GM23338 (cell line): ENCODE results near the gene FGG. TPM values are rescaled to one million over a fixed set of nuclear protein-coding genes. Genes with fewer than 3 reads are reported as not detected.

ENCODE experiments used
- ATAC-seq: fragments of 200-7000 bp; cut with Tn5 transposase; 3 replicates; pipeline ENCODE4 v1.9.1; 2020
- DNase-seq: peaks from one replicate; pipeline ENCODE4 v3.0.0-alpha.2; 2015; ENCODE audit warnings: low spot score
- H2AFZ ChIP-seq: fragments of 200-600 bp; sonication (generic); 2 replicates; pipeline ENCODE4 v1.8.0; 2016; ENCODE audit warnings: antibody characterized with exemption, mild to moderate bottlenecking, moderate library complexity
- H3F3A ChIP-seq: fragments of 200-600 bp; sonication (generic); replicated peaks from 2 replicates; pipeline ENCODE4 v1.8.0; 2017; ENCODE audit warnings: antibody characterized with exemption, mixed run types, low read depth
- H3K27ac ChIP-seq: fragments of 200-600 bp; sonication (generic); 2 replicates; pipeline ENCODE4 v1.6.1; 2016; ENCODE audit warnings: low read depth
- H3K27me3 ChIP-seq: fragments of 200-600 bp; sonication (generic); 2 replicates; pipeline ENCODE4 v1.8.0; 2016; ENCODE audit warnings: mild to moderate bottlenecking, mixed run types, moderate library complexity; ENCODE audit not compliant: insufficient read depth
- H3K36me3 ChIP-seq: fragments of 200-600 bp; sonication (generic); 2 replicates; pipeline ENCODE4 v1.8.0; 2016; ENCODE audit warnings: mild to moderate bottlenecking; ENCODE audit not compliant: insufficient read depth
- H3K4me1 ChIP-seq: fragments of 200-600 bp; sonication (generic); 2 replicates; pipeline ENCODE4 v1.8.0; 2016; ENCODE audit warnings: mild to moderate bottlenecking, moderate library complexity; ENCODE audit not compliant: insufficient read depth
- H3K4me2 ChIP-seq: fragments of 200-600 bp; sonication (generic); 2 replicates; pipeline ENCODE4 v1.7.1; 2017; ENCODE audit warnings: mixed run types
- H3K4me3 ChIP-seq: fragments of 200-600 bp; sonication (generic); 2 replicates; pipeline ENCODE4 v1.6.1; 2016; ENCODE audit warnings: mixed run types
- H3K79me2 ChIP-seq: fragments of 200-600 bp; sonication (generic); replicated peaks from 2 replicates; pipeline ENCODE4 v1.8.0; 2017; ENCODE audit warnings: mild to moderate bottlenecking; ENCODE audit not compliant: insufficient read depth
- H3K9me2 ChIP-seq: fragments of 200-600 bp; sonication (generic); 2 replicates; pipeline ENCODE4 v1.8.0; 2017; ENCODE audit not compliant: insufficient read depth
- H4K20me1 ChIP-seq: fragments of 200-600 bp; sonication (generic); replicated peaks from 2 replicates; pipeline ENCODE4 v1.8.0; 2017; ENCODE audit warnings: mild to moderate bottlenecking; ENCODE audit not compliant: insufficient read depth
- H3K27ac Mint-ChIP-seq: 2 replicates; pipeline ENCODE4 v1.8.0; 2020; ENCODE audit warnings: inconsistent platforms, mild to moderate bottlenecking, moderate library complexity, mixed read lengths
- H3K27me3 Mint-ChIP-seq: 3 replicates; pipeline ENCODE4 v1.8.0; 2022; ENCODE audit warnings: low read depth, mild to moderate bottlenecking, moderate library complexity, mixed read lengths, inconsistent platforms; ENCODE audit not compliant: insufficient read depth, poor library complexity
- H3K36me3 Mint-ChIP-seq: 3 replicates; pipeline ENCODE4 v1.8.0; 2021; ENCODE audit warnings: low read depth, mild to moderate bottlenecking, inconsistent platforms, moderate library complexity, mixed read lengths
- H3K4me1 Mint-ChIP-seq: 3 replicates; pipeline ENCODE4 v1.8.0; 2020; ENCODE audit warnings: mild to moderate bottlenecking, inconsistent platforms, mixed read lengths
- H3K4me3 Mint-ChIP-seq: 3 replicates; pipeline ENCODE4 v1.8.0; 2021; ENCODE audit warnings: moderate library complexity, mild to moderate bottlenecking, inconsistent platforms, mixed read lengths
- H3K9me3 Mint-ChIP-seq: 3 replicates; pipeline ENCODE4 v1.8.0; 2020; ENCODE audit warnings: moderate library complexity, mild to moderate bottlenecking, inconsistent platforms, mixed read lengths
- EZH2 ChIP-seq: fragments of 200-600 bp; sonication (generic); IDR thresholded peaks from one replicate; pipeline ENCODE4 v1.8.0; 2017; ENCODE audit warnings: antibody characterized with exemption, mild to moderate bottlenecking, low read depth; ENCODE audit not compliant: unreplicated experiment
- EZH2phosphoT487 ChIP-seq: fragments of 200-600 bp; sonication (generic); IDR thresholded peaks from one replicate; pipeline ENCODE4 v1.8.1; 2018; ENCODE audit warnings: antibody characterized with exemption; ENCODE audit not compliant: unreplicated experiment
- JUNB ChIP-seq: IDR thresholded peaks from one replicate; pipeline ENCODE4 v1.6.1; 2016; ENCODE audit warnings: antibody characterized with exemption; ENCODE audit not compliant: unreplicated experiment
- NANOG ChIP-seq: IDR thresholded peaks from 2 replicates; pipeline ENCODE4 v1.6.1; 2016; ENCODE audit warnings: antibody characterized with exemption, borderline replicate concordance
- POLR2AphosphoS5 ChIP-seq: IDR thresholded peaks from 2 replicates; pipeline ENCODE4 v1.6.1; 2016; ENCODE audit warnings: antibody characterized with exemption, low read depth
- STAT1 ChIP-seq: IDR thresholded peaks from one replicate; pipeline ENCODE4 v1.6.1; 2016; ENCODE audit warnings: antibody characterized with exemption; ENCODE audit not compliant: unreplicated experiment
- ZNF114 ChIP-seq: fragments of 250-450 bp; sonication (Bioruptor Pico); IDR thresholded peaks from 2 replicates; pipeline ENCODE4 v1.5.0; 2020; ENCODE audit warnings: mild to moderate bottlenecking, moderate library complexity
- ZNF331 ChIP-seq: fragments of 250-450 bp; sonication (Bioruptor Pico); IDR thresholded peaks from 2 replicates; pipeline ENCODE4 v1.5.0; 2020; ENCODE audit warnings: low read depth, mild to moderate bottlenecking, moderate library complexity
- polyA plus RNA-seq: library from polyadenylated mRNA; unstranded; fragments of >200 nt; fragmentation: Nextera tagmentation; extraction: Ambion mirVana; gene quantifications from 2 replicates; pipeline ENCODE4 v1.2.1, GENCODE V29; 2016
- total RNA-seq: library from RNA; depleted of rRNA; stranded (reverse); fragments of >200 nt; shearing (Covaris generic); gene quantifications from 2 replicates; pipeline ENCODE4 v1.2.3, GENCODE V29; 2014
- TF ChIP-seq, protein P1 (sequence below): IDR thresholded peaks from one replicate; pipeline ENCODE4 v1.6.1; 2018; ENCODE audit warnings: antibody characterized with exemption; ENCODE audit not compliant: unreplicated experiment
- TF ChIP-seq, protein P2 (sequence below): IDR thresholded peaks from 2 replicates; pipeline ENCODE4 v1.6.1; 2016; ENCODE audit warnings: antibody characterized with exemption
- TF ChIP-seq, protein P3 (sequence below), 2 experiments: fragments of 200-600 bp in 1 of 2; sonication (generic) in 1 of 2; conservative IDR thresholded peaks; 2 replicates each; pipeline versions ENCODE4 v1.5.1 to v1.6.1; 2016 to 2017; ENCODE audit warnings: antibody characterized with exemption in 2 of 2, low read depth in 2 of 2, mild to moderate bottlenecking in 2 of 2, moderate library complexity in 1 of 2

FGG gene
- total and polyA plus RNA-seq, 2 experiments from 2014 or later: not detected

DNA sequence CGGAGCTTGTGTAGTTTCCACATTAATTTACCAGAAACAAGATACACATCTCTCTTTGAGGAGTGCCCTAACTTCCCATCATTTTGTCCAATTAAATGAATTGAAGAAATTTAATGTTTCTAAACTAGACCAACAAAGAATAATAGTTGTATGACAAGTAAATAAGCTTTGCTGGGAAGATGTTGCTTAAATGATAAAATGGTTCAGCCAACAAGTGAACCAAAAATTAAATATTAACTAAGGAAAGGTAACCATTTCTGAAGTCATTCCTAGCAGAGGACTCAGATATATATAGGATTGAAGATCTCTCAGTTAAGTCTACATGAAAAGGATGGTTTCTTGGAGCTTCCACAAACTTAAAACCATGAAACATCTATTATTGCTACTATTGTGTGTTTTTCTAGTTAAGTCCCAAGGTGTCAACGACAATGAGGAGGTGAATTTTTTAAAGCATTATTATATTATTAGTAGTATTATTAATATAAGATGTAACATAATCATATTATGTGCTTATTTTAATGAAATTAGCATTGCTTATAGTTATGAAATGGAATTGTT lies 49.7 kb downstream of the FGG start, which contains the start of gene FGB:
FGB (plus strand) TSS at position 315 of the 558 bp plus-strand sequence; CDS start at position 323, 8 bp downstream.
- Histone ChIP-seq H3K79me2 (no peaks in the 10 kb centered on the region), H3K27ac (no peak within 1 kb of the TSS), H3K4me3 (no peak within 1 kb of the TSS), H3K4me2 (no peak within 1 kb of the TSS), H3K9me2 (no peaks in the 10 kb centered on the region), H3K36me3 (no peaks in the 10 kb centered on the region), H3F3A (no peaks in the 10 kb centered on the region), H3K4me1 (peaks cover 6% of the 10 kb centered on the region; the same call in 1 of the 2 replicates), H3K27me3 (no peaks in the 10 kb centered on the region), H4K20me1 (no peaks in the 10 kb centered on the region), H2AFZ (no peak within 1 kb of the TSS)
- no peak within 1 kb of the TSS for H3K27ac Mint-ChIP-seq
- no peak for DNase-seq
- H3K27me3 Mint-ChIP-seq: no peaks in the 10 kb centered on the region
- peaks cover 10% of the 10 kb centered on the region for H3K4me1 Mint-ChIP-seq
- H3K4me3 Mint-ChIP-seq: no peak within 1 kb of the TSS
- no peak for ATAC-seq
- TF ChIP-seq EZH2 (no peak), NANOG (no peak), EZH2phosphoT487 (no peak), JUNB (no peak), STAT1 (no peak), POLR2AphosphoS5 (no peak), ZNF331 (no peak)
- TF ChIP-seq, protein P1, sequence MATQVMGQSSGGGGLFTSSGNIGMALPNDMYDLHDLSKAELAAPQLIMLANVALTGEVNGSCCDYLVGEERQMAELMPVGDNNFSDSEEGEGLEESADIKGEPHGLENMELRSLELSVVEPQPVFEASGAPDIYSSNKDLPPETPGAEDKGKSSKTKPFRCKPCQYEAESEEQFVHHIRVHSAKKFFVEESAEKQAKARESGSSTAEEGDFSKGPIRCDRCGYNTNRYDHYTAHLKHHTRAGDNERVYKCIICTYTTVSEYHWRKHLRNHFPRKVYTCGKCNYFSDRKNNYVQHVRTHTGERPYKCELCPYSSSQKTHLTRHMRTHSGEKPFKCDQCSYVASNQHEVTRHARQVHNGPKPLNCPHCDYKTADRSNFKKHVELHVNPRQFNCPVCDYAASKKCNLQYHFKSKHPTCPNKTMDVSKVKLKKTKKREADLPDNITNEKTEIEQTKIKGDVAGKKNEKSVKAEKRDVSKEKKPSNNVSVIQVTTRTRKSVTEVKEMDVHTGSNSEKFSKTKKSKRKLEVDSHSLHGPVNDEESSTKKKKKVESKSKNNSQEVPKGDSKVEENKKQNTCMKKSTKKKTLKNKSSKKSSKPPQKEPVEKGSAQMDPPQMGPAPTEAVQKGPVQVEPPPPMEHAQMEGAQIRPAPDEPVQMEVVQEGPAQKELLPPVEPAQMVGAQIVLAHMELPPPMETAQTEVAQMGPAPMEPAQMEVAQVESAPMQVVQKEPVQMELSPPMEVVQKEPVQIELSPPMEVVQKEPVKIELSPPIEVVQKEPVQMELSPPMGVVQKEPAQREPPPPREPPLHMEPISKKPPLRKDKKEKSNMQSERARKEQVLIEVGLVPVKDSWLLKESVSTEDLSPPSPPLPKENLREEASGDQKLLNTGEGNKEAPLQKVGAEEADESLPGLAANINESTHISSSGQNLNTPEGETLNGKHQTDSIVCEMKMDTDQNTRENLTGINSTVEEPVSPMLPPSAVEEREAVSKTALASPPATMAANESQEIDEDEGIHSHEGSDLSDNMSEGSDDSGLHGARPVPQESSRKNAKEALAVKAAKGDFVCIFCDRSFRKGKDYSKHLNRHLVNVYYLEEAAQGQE: no peak
- TF ChIP-seq, protein P2, sequence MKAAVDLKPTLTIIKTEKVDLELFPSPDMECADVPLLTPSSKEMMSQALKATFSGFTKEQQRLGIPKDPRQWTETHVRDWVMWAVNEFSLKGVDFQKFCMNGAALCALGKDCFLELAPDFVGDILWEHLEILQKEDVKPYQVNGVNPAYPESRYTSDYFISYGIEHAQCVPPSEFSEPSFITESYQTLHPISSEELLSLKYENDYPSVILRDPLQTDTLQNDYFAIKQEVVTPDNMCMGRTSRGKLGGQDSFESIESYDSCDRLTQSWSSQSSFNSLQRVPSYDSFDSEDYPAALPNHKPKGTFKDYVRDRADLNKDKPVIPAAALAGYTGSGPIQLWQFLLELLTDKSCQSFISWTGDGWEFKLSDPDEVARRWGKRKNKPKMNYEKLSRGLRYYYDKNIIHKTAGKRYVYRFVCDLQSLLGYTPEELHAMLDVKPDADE: no peak
- no peaks in the 10 kb centered on the region for H3K36me3 Mint-ChIP-seq
- no peaks in the 10 kb centered on the region for H3K9me3 Mint-ChIP-seq

DNA sequence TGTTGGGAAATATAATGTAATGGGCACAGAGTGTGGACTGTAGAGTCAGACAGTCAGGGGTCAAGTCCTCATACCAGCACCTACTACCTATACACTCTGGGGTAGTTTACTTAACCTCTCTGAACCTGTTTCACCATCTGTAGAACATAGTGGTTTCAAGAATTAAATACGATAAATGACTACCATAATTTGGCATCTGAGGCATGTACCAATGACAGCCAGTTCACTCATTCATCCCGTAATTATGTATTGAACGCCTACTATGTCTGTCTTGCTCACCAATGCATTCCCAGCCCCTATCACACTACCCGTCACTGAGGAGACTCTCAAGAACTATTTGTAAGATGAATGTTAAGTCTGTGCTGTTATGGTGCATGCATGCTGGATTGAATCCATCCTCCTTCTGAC lies 51.6 kb downstream of the FGG start:
- H3K79me2 ChIP-seq: no peaks in the 10 kb centered on the region
- no peaks in the 10 kb centered on the region for H3K9me2 ChIP-seq
- H4K20me1 ChIP-seq: no peaks in the 10 kb centered on the region
- DNase-seq: no peak
- TF ChIP-seq NANOG: no peak
- TF ChIP-seq ZNF114: no peak
- TF ChIP-seq, protein P3, sequence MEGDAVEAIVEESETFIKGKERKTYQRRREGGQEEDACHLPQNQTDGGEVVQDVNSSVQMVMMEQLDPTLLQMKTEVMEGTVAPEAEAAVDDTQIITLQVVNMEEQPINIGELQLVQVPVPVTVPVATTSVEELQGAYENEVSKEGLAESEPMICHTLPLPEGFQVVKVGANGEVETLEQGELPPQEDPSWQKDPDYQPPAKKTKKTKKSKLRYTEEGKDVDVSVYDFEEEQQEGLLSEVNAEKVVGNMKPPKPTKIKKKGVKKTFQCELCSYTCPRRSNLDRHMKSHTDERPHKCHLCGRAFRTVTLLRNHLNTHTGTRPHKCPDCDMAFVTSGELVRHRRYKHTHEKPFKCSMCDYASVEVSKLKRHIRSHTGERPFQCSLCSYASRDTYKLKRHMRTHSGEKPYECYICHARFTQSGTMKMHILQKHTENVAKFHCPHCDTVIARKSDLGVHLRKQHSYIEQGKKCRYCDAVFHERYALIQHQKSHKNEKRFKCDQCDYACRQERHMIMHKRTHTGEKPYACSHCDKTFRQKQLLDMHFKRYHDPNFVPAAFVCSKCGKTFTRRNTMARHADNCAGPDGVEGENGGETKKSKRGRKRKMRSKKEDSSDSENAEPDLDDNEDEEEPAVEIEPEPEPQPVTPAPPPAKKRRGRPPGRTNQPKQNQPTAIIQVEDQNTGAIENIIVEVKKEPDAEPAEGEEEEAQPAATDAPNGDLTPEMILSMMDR (conservative IDR thresholded peaks at IDR 0.05; ENCODE audit: low read depth in 2 of 2): no peak
- no peak for TF ChIP-seq JUNB
- no peak overlapping the region for H3K27ac ChIP-seq
- H3K36me3 ChIP-seq: no peaks in the 10 kb centered on the region
- Mint-ChIP-seq H3K36me3 (no peaks in the 10 kb centered on the region), H3K27ac (no peak overlapping the region), H3K27me3 (no peaks in the 10 kb centered on the region), H3K9me3 (no peaks in the 10 kb centered on the region), H3K4me3 (no peak overlapping the region), H3K4me1 (no peaks in the 10 kb centered on the region; the same call in 2 of the 3 replicates)
- H3F3A ChIP-seq: no peaks in the 10 kb centered on the region
- no peak for ATAC-seq
- no peak overlapping the region for H3K4me2 ChIP-seq
- no peak overlapping the region for H2AFZ ChIP-seq
- H3K4me1 ChIP-seq: no peaks in the 10 kb centered on the region
- no peaks in the 10 kb centered on the region for H3K27me3 ChIP-seq
- H3K4me3 ChIP-seq: no peak overlapping the region
